Activated CD8-positive, alpha-beta memory T cell treated with anti-CD3 and anti-CD28 coated beads for 48 hours (primary cell): Measurements from ENCODE around the gene VTI1B.
"Not testable (repeated sequence)": the region's sequence is repeated elsewhere in the genome, so short reads cannot be mapped to it uniquely, and the experiment has no call there.

Source experiments
- DNase-seq, 3 experiments: peaks; one replicate each; pipeline ENCODE4 v3.0.0-alpha.2; 2020; ENCODE audit warnings: low read depth in 2 of 3, low spot score in 2 of 3

Gene VTI1B

GRCh38 chr14:67674480-67675218 lies at the start of gene VTI1B:
TSS of gene VTI1B (minus strand) at chr14:67674632. CDS start at chr14:67674489, 143 bp downstream.
- DNase-seq = peak; percentile 57 to 64 (median 59)

- no peak for DNase-seq
Measured at GRCh38 chr14:67722293-67722692, 47.9 kb upstream of the VTI1B start.

- no peak for DNase-seq
Measured at GRCh38 chr14:67721875-67722274, 47.4 kb upstream of the VTI1B start.

- DNase-seq = no peak
Measured at GRCh38 chr14:67719866-67720265, 45.4 kb upstream of the VTI1B start.

- not testable (repeated sequence) for DNase-seq
Measured at GRCh38 chr14:67719385-67719784, 45.0 kb upstream of the VTI1B start.

- no peak for DNase-seq
Measured at GRCh38 chr14:67718265-67718664, 43.8 kb upstream of the VTI1B start.

GRCh38 chr14:67717048-67717447 lies 42.6 kb upstream of the VTI1B start:
- no peak for DNase-seq

GRCh38 chr14:67710209-67710608 lies 35.8 kb upstream of the VTI1B start:
- no peak for DNase-seq

GRCh38 chr14:67709796-67710195 lies 35.4 kb upstream of the VTI1B start:
- not testable (repeated sequence) for DNase-seq

- DNase-seq = not testable (repeated sequence)
Measured at GRCh38 chr14:67709346-67709745, 34.9 kb upstream of the VTI1B start.

GRCh38 chr14:67705211-67705610 lies 30.8 kb upstream of the VTI1B start:
- no peak for DNase-seq

GRCh38 chr14:67704484-67705089 lies 30.2 kb upstream of the VTI1B start:
- no peak for DNase-seq

GRCh38 chr14:67703997-67704396 lies 29.6 kb upstream of the VTI1B start:
- no peak for DNase-seq

GRCh38 chr14:67701492-67701891 lies 27.1 kb upstream of the VTI1B start, which contains the start of gene RDH12:
TSS of gene RDH12 (plus strand) at chr14:67701886. CDS start at chr14:67722643, 20,757 bp downstream.
- DNase-seq = not testable (repeated sequence)

- DNase-seq = no peak
Measured at GRCh38 chr14:67698179-67698578, 23.7 kb upstream of the VTI1B start.

- DNase-seq = no peak
Measured at GRCh38 chr14:67697006-67697405, 22.6 kb upstream of the VTI1B start.

- DNase-seq = peak; percentile 43 to 58 (median 53)
Measured at GRCh38 chr14:67695394-67695949, 21.0 kb upstream of the VTI1B start, which contains the start of gene RDH11. TSS of gene RDH11 (minus strand) at chr14:67695764. CDS start at chr14:67695703, 61 bp downstream.

- peak; percentile 39 to 49 (median 48) for DNase-seq
Measured at GRCh38 chr14:67694791-67695393, 20.5 kb upstream of the VTI1B start.

- no peak for DNase-seq
Measured at GRCh38 chr14:67690011-67690410, 15.6 kb upstream of the VTI1B start.

- no peak for DNase-seq
Measured at GRCh38 chr14:67683842-67684241, 9.4 kb upstream of the VTI1B start.

- no peak for DNase-seq
Measured at GRCh38 chr14:67680941-67681340, 6.5 kb upstream of the VTI1B start.
